HT-29 (cell line): Measurements from ENCODE around the gene IFRD2. TPM values are rescaled to one million over a fixed set of nuclear protein-coding genes. Genes with fewer than 3 reads are reported as not detected.
"Not testable (repeated sequence)": the region's sequence is repeated elsewhere in the genome, so short reads cannot be mapped to it uniquely, and the experiment has no call there.

Experiments
- DNase-seq: peaks from one replicate; pipeline ENCODE4 v3.0.0-alpha.2; 2015; ENCODE audit warnings: low spot score
- total RNA-seq: library from RNA; depleted of rRNA; stranded (reverse); fragments of >200 nt; shearing (Covaris generic); gene quantifications from 2 replicates; pipeline ENCODE4 v1.2.3, GENCODE V29; 2014

Gene IFRD2
- total RNA-seq, 1 experiment from 2014 or later: 177 TPM

DNA sequence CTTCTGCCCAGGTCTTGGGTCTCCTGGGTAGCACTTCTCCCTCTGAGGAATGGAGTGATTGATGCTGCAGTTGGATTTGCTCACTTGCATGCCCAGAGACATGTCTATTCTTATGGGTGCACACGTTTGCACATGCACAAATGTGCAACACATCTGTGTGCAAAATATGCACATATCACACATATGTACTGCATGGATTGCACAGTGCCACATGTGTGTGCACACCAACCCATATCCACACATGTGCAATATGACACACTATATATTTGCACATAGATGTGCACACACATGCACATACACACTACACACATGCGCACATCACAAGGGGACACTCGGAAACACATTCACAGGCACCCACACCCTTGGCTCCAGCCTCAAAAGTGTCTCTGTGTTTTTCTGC, 24.0 kb downstream of the IFRD2 start:
- DNase-seq: no peak

DNA sequence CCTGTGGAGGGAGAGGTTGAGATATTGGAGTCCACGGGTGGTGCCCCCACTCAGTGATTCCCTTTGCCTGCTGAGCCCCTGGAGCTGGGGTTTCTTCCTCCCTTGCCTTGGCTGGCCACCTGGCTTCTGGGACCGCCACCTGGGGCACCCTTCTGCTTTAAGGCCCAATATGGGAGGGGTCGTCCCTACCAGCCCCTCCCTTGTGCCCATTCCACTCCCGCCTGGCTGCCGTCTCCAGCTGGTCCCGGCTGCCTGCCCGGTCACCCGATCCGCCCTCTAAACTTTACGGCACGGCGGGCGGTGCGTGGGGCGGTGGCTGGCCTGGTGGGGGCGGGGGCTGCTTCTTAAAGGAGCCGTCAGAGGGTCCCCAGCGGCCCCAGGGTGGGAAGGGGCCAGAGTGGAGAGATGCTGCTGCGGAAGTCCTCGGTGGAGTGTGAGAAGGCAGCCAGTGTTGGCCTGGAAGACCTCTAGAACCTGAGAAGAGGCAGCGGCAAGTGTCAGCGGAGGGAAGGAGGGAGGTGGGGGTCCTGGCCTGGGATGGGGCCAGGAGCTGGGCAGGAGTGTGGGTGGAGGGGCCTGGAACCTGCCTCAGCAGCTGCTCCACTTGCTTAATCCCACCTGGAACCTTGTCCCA, 24.8 kb downstream of the IFRD2 start:
- no peak for DNase-seq

GRCh38 chr3:50266836-50267235, 25.4 kb downstream of the IFRD2 start:
- no peak for DNase-seq

- DNase-seq: no peak
These were observed 26.2 kb downstream of the IFRD2 start for GRCh38 chr3:50266017-50266416.

DNA sequence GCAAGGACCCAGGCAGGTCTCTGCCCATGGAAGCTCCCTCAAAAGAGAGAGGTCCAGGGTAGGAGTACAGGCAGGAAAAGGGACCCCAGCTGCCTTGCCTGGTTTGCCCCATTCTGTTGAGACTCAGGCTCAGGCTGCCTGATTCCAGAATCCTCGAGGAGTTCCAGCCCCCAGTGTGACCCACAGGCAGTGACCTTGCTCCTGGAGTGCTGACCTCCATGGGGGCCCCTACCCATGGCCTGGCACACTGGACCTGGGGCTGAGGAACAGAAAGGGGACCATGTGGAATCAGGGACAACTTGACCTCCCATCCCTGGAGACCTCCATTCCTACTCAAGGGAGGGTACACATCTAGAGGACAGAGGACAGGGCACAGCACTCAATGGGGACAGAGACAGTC, 26.7 kb downstream of the IFRD2 start:
- DNase-seq: no peak

GRCh38 chr3:50264964-50265485, 27.2 kb downstream of the IFRD2 start:
- DNase-seq: peak; percentile 73

- peak; percentile 83 for DNase-seq
These were observed 27.8 kb downstream of the IFRD2 start for GRCh38 chr3:50264383-50264963.

DNA sequence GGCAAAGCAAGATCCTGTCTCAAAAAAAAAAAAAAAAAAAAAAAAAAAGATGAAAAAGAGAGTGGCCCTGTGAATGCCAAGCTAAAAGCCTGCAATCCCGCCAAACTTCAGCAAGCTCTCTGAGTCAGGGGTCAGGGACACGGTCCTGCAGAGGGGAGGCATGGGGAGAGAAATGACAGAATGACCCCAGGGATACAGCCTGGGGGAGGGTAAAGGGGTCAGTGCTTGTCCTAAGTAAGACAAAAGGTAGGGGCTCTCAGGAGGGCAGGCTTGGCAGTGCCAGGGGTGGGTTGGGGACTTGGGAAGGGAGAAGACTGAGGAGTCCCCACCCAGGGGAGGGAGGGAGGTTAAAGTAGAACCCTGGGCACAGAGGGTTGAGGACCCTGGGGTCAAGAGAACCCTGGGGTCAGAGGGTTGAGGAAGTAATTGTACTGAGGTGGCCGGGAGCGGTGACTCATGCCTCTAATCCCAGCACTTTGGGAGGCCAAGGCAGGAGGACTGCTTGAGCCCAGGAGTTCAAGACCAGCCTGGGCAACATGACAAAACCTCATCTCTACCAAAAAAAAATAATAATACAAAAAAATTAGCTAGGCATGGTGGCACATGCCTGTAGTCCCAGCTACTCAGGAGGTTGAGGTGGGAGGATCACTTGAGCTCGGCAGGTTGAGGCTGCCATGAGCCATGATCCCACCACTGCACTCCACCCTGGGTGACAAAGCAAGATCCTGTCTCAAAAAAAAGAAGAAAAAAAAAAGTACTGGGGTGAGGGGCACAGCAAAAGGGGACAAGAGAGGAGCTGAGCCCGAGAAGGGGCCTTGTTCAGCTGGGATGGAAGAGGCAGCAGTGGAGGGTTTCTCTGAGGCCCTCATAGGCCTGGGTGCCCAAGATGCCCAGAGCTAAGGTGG, 28.5 kb downstream of the IFRD2 start:
- DNase-seq: no peak

- no peak for DNase-seq
These were observed 29.5 kb downstream of the IFRD2 start for GRCh38 chr3:50262778-50263177.

DNA sequence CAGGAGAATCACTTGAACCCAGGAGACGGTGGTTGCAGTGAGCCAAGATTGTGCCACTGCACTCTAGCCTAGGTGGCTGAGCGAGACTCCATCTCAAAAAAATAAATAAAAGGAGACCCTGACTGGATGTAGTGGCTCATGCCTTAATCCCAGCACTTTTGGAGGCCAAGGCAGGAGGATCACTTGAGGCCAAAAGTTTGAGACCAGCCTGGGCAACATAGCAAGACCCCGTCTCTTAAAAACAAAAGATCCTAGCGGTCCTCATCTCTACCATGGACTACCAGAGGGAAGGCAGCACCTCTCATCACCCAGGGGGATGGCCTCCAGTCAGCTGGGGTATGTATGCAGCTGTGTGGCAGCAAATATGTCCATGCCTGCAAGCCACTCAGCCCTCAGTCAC, 30.0 kb downstream of the IFRD2 start:
- not testable (repeated sequence) for DNase-seq

GRCh38 chr3:50261505-50261904, 30.7 kb downstream of the IFRD2 start:
- DNase-seq: no peak

- DNase-seq: no peak
These were observed 31.2 kb downstream of the IFRD2 start for GRCh38 chr3:50260942-50261441.

- peak; percentile 82 for DNase-seq
These were observed 31.9 kb downstream of the IFRD2 start for GRCh38 chr3:50260027-50260941.

- DNase-seq: no peak
These were observed 32.7 kb downstream of the IFRD2 start for GRCh38 chr3:50259432-50260026.

DNA sequence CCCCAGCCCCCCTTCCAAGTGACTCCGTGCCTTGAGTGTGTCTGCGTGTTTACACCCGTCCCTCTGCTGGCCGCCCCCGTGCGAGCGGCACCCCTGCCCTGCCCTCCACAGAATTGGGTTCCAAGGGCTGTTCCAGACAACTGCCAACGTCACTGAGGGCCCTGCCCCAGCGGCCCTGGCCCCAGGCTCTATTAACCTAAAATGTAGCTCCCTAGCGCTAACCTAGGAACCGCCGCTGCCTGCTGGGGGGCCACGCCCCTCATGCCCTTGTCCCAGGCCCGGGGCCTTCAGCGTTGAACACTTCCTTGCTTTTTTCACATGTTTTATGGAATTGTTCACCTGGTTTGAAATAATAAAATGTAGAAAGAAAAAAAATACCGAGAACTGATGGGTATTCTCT, 33.2 kb downstream of the IFRD2 start:
- DNase-seq: no peak

GRCh38 chr3:50258029-50258680, 34.1 kb downstream of the IFRD2 start:
- DNase-seq: no peak

GRCh38 chr3:50256978-50257890, 35.0 kb downstream of the IFRD2 start:
- DNase-seq: peak; percentile 61

- DNase-seq: no peak
These were observed 37.0 kb downstream of the IFRD2 start for GRCh38 chr3:50255251-50255615.

DNA sequence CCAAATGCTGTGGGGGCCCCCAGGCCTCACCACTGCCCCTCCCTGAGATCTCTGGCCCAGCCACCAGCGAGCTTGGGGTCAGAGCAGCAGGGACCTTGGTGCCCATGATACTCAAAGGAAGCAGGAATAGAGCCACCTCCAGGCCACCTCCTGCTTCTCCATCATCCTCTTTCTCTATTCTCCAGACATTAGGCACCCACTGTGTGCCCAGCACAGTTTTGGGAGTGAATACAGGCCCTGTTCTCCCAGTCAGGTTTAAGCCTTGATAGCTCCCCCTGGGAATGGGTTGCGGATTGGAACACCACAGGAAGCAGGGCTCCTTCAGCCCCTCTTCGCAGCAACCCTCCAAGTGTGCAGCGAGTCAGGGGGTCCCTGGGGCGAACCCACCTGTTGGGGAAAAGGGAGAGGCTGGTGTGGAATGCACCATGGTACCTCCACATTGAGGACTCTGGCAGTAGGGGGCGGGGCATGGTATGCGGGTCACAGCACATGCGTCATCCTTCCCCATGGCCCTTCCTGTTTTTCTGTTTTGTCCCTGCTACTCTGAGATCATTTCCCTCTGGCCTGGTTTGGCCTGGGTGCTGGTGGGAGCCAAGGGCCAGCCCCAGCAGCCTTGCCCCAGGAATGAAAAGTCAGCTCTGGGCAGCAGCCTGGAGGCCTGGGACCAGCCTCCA, 37.5 kb downstream of the IFRD2 start:
- DNase-seq: no peak
